OCI-LY1 (cell line): ENCODE data around the gene VWDE.

Experiments used
- EZH2 ChIP-seq: fragments of 200-600 bp; sonication (generic), shearing (Covaris generic); IDR thresholded peaks from 2 replicates; pipeline ENCODE4 v1.8.0; 2017; ENCODE audit warnings: borderline replicate concordance, mixed run types, mild to moderate bottlenecking, antibody characterized with exemption, low read length, moderate library complexity, mixed read lengths
- TF ChIP-seq, protein P1 (sequence below): fragments of 200-600 bp; sonication (generic), shearing (Covaris generic); IDR thresholded peaks from 2 replicates; pipeline ENCODE4 v1.5.1; 2017; ENCODE audit warnings: mild to moderate bottlenecking, antibody characterized with exemption, low read length, moderate library complexity, mixed read lengths

DNA sequence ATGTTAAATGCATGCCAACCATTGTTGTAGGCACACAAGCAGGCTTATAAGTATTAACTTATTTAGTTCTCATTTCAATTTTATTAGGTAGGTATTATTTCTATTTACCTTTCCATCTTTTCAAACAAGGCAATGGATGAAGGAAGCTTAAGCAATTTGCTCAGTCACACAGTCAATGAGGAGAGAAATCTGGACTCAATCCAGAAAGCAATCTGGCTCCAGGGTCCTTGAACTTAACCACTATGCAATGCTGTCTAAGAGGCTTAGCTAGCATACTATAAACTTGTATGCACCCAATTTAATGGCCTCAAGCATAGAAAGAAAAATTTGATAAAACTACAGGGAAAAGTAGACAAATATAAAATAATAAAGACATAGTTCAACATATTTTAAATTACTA, 88.6 kb downstream of the VWDE start:
- TF ChIP-seq, protein P1, sequence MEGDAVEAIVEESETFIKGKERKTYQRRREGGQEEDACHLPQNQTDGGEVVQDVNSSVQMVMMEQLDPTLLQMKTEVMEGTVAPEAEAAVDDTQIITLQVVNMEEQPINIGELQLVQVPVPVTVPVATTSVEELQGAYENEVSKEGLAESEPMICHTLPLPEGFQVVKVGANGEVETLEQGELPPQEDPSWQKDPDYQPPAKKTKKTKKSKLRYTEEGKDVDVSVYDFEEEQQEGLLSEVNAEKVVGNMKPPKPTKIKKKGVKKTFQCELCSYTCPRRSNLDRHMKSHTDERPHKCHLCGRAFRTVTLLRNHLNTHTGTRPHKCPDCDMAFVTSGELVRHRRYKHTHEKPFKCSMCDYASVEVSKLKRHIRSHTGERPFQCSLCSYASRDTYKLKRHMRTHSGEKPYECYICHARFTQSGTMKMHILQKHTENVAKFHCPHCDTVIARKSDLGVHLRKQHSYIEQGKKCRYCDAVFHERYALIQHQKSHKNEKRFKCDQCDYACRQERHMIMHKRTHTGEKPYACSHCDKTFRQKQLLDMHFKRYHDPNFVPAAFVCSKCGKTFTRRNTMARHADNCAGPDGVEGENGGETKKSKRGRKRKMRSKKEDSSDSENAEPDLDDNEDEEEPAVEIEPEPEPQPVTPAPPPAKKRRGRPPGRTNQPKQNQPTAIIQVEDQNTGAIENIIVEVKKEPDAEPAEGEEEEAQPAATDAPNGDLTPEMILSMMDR = no peak
- no peak for TF ChIP-seq EZH2
